H1 (cell line): ENCODE results near the gene SIGLECL1. TPM values are rescaled to one million over a fixed set of nuclear protein-coding genes. Genes with fewer than 3 reads are reported as not detected.

Experiments used
- CTCF ChIA-PET: fragments of 300-600 bp; sonication (Branson Sonifier 250); formaldehyde crosslinking; loops from one replicate; lab custom pipeline; 2021; ENCODE audit not compliant: partially characterized antibody; lab: Charles Lee
- POLR2A ChIA-PET: fragments of 300-600 bp; sonication (Branson Sonifier 250); formaldehyde crosslinking; loops from one replicate; lab custom pipeline; 2021; ENCODE audit warnings: inconsistent platforms; ENCODE audit not compliant: partially characterized antibody; lab: Charles Lee
- DNase-seq, 2 experiments: peaks; one replicate each; pipeline versions ENCODE4 v3.0.0 to v3.0.0-alpha.2; 2010 to 2022; ENCODE audit warnings: low spot score in 2 of 2, low read depth in 1 of 2, mixed read lengths in 1 of 2
- FAIRE-seq: peaks from 2 replicates; lab custom pipeline; 2011; peaks lifted over from hg19 to GRCh38; lab: Jason Lieb, UNC
- H2AFZ ChIP-seq: 2 replicates; pipeline ENCODE4 v1.8.1; 2012; ENCODE audit warnings: low read length, inconsistent platforms
- H2AK5ac ChIP-seq: 2 replicates; pipeline ENCODE4 v1.6.1; 2013; ENCODE audit warnings: low read depth, low read length
- H2BK120ac ChIP-seq: replicated peaks from 2 replicates; pipeline ENCODE3; 2013; ENCODE audit warnings: low read depth, low read length, inconsistent platforms
- H2BK12ac ChIP-seq: 2 replicates; pipeline ENCODE4 v1.6.1; 2013; ENCODE audit warnings: low read depth, low read length
- H2BK15ac ChIP-seq: 2 replicates; pipeline ENCODE4 v1.6.1; 2013; ENCODE audit warnings: low read length
- H2BK20ac ChIP-seq: 2 replicates; pipeline ENCODE4 v1.6.1; 2013; ENCODE audit warnings: low read length
- H2BK5ac ChIP-seq: 2 replicates; pipeline ENCODE4 v1.6.1; 2013; ENCODE audit warnings: low read depth, low read length
- H3K14ac ChIP-seq: 2 replicates; pipeline ENCODE4 v1.6.1; 2013; ENCODE audit warnings: inconsistent platforms; ENCODE audit not compliant: insufficient read length
- H3K18ac ChIP-seq: 2 replicates; pipeline ENCODE4 v1.6.1; 2013; ENCODE audit warnings: low read length; ENCODE audit errors: extremely low read depth
- H3K23ac ChIP-seq: 2 replicates; pipeline ENCODE4 v1.6.1; 2013; ENCODE audit warnings: inconsistent platforms; ENCODE audit not compliant: insufficient read length
- H3K23me2 ChIP-seq: 2 replicates; pipeline ENCODE4 v1.6.1; 2013; ENCODE audit warnings: low read depth, low read length
- H3K27ac ChIP-seq: 2 replicates; pipeline ENCODE4 v1.6.1; 2011; ENCODE audit warnings: low read depth, low read length, inconsistent platforms
- H3K27me3 ChIP-seq, 4 experiments: replicated peaks in 1 of 4; 1 replicate in 1 of 4; 2 replicates in 3 of 4; pipeline versions ENCODE4 v1.6.1 to v1.8.1; 2011 to 2013; ENCODE audit warnings: low read length in 3 of 4, mild to moderate bottlenecking in 3 of 4, inconsistent platforms in 2 of 4, mixed read lengths in 2 of 4, moderate library complexity in 1 of 4; ENCODE audit not compliant: control insufficient read depth in 3 of 4, insufficient read depth in 3 of 4; ENCODE audit errors: extremely low read depth in 1 of 4
- H3K36me3 ChIP-seq, 4 experiments: 2 replicates each; pipeline versions ENCODE4 v1.6.1 to v1.8.1; 2011 to 2013; ENCODE audit warnings: mild to moderate bottlenecking in 4 of 4, low read length in 3 of 4, moderate library complexity in 2 of 4, control low read depth in 1 of 4, inconsistent platforms in 1 of 4; ENCODE audit not compliant: insufficient read depth in 4 of 4, control insufficient read depth in 2 of 4
- H3K4ac ChIP-seq: replicated peaks from 2 replicates; pipeline ENCODE3; 2013; ENCODE audit warnings: low read length, low read depth, mixed read lengths, inconsistent platforms; ENCODE audit not compliant: insufficient read length
- H3K4me1 ChIP-seq, 4 experiments: replicated peaks in 1 of 4; 1 replicate in 1 of 4; 2 replicates in 3 of 4; pipeline versions ENCODE4 v1.6.1 to v1.8.1; 2011 to 2013; ENCODE audit warnings: low read length in 3 of 4, inconsistent platforms in 2 of 4, mixed read lengths in 1 of 4; ENCODE audit not compliant: insufficient read depth in 4 of 4, control insufficient read depth in 3 of 4
- H3K4me2 ChIP-seq, 2 experiments: 2 replicates each; pipeline versions ENCODE4 v1.6.1 to v1.8.1; 2011 to 2013; ENCODE audit warnings: low read depth in 2 of 2, low read length in 2 of 2, control low read depth in 1 of 2, inconsistent platforms in 1 of 2, mild to moderate bottlenecking in 1 of 2; ENCODE audit not compliant: insufficient read depth in 1 of 2
- H3K4me3 ChIP-seq, 4 experiments: fragments of 200-600, 300-600 bp in 1 of 4; sonication (generic), shearing (Covaris generic), sonication (Bioruptor Twin) in 1 of 4; 2 replicates each; pipeline versions ENCODE4 v1.5.1 to v1.8.1; 2011 to 2016; ENCODE audit warnings: low read length in 4 of 4, low read depth in 3 of 4, control low read depth in 2 of 4, inconsistent platforms in 2 of 4, mild to moderate bottlenecking in 2 of 4, mixed read lengths in 1 of 4, moderate library complexity in 1 of 4; ENCODE audit not compliant: insufficient read depth in 2 of 4; ENCODE audit errors: extremely low read depth in 1 of 4
- H3K56ac ChIP-seq: replicated peaks from 2 replicates; pipeline ENCODE3; 2013; ENCODE audit warnings: low read depth, mild to moderate bottlenecking, mixed read lengths, low read length, inconsistent platforms; ENCODE audit not compliant: insufficient read length
- H3K79me1 ChIP-seq: 2 replicates; pipeline ENCODE4 v1.6.1; 2013; ENCODE audit warnings: low read depth, low read length, control low read depth
- H3K79me2 ChIP-seq, 2 experiments: 2 replicates each; pipeline versions ENCODE4 v1.6.1 to v1.8.1; 2012 to 2013; ENCODE audit warnings: low read length in 2 of 2, mild to moderate bottlenecking in 2 of 2, inconsistent platforms in 1 of 2; ENCODE audit not compliant: insufficient read depth in 2 of 2, control insufficient read depth in 1 of 2
- H3K9ac ChIP-seq, 4 experiments: replicated peaks in 1 of 4; 1 replicate in 1 of 4; 2 replicates in 3 of 4; pipeline versions ENCODE4 v1.6.1 to v1.8.1; 2011 to 2013; ENCODE audit warnings: low read depth in 3 of 4, low read length in 3 of 4, control low read depth in 2 of 4, mild to moderate bottlenecking in 2 of 4, moderate library complexity in 2 of 4, inconsistent platforms in 1 of 4; ENCODE audit errors: extremely low read depth in 1 of 4
- H3K9me3 ChIP-seq, 2 experiments: 2 replicates each; pipeline versions ENCODE4 v1.6.1 to v1.8.1; 2012 to 2013; ENCODE audit warnings: mild to moderate bottlenecking in 2 of 2, moderate library complexity in 2 of 2, control low read depth in 1 of 2, inconsistent platforms in 1 of 2, low read depth in 1 of 2, low read length in 1 of 2, mixed read lengths in 1 of 2; ENCODE audit not compliant: insufficient read depth in 2 of 2
- H4K20me1 ChIP-seq, 2 experiments: replicated peaks in 1 of 2; 2 replicates each; pipeline versions ENCODE3 to v1.8.1; 2011 to 2013; ENCODE audit warnings: inconsistent platforms in 2 of 2, low read length in 2 of 2, mild to moderate bottlenecking in 1 of 2; ENCODE audit not compliant: insufficient read depth in 2 of 2, control insufficient read depth in 1 of 2
- H4K5ac ChIP-seq: 2 replicates; pipeline ENCODE4 v1.6.1; 2013; ENCODE audit warnings: low read length, low read depth, mixed read lengths, inconsistent platforms; ENCODE audit not compliant: insufficient read length
- H4K8ac ChIP-seq: 2 replicates; pipeline ENCODE4 v1.8.0; 2013; ENCODE audit warnings: mild to moderate bottlenecking, moderate library complexity, low read length, inconsistent platforms; ENCODE audit not compliant: insufficient read depth; ENCODE audit errors: extremely low read depth
- H4K91ac ChIP-seq: replicated peaks from 2 replicates; pipeline ENCODE3; 2013; ENCODE audit warnings: low read length, mixed read lengths, inconsistent platforms; ENCODE audit not compliant: insufficient read length
- CBX5 ChIP-seq: fragments of 300-800, 300-1000 bp; sonication (generic); IDR thresholded peaks from 2 replicates; pipeline ENCODE4 v1.7.1; 2016; ENCODE audit warnings: antibody characterized with exemption, low read length, low read depth
- NRF1 ChIP-seq: IDR thresholded peaks from 2 replicates; pipeline ENCODE4 v1.6.1; 2011; ENCODE audit warnings: mild to moderate bottlenecking, low read depth, low read length, improper control_type of control experiment
- RAD21 ChIP-seq, 2 experiments: IDR thresholded peaks in 1 of 2; conservative IDR thresholded peaks in 1 of 2; 2 replicates each; pipeline ENCODE4 v1.6.1; 2011; ENCODE audit warnings: low read depth in 2 of 2, low read length in 2 of 2, improper control_type of control experiment in 1 of 2, inconsistent platforms in 1 of 2, mild to moderate bottlenecking in 1 of 2, moderate library complexity in 1 of 2
- SP1 ChIP-seq: IDR thresholded peaks from 2 replicates; pipeline ENCODE4 v1.6.1; 2011; ENCODE audit warnings: low read depth, low read length
- WGBS, 2 experiments: shearing (Covaris generic) in 1 of 2; methylation state at CpG; one replicate each; pipeline versions ENCODE4 v1.1.6 to v1.1.7; 2013 to 2015; ENCODE audit warnings: low lambda C conversion rate in 2 of 2, mixed read lengths in 2 of 2, inconsistent platforms in 1 of 2, low coverage in 1 of 2, missing lambda C conversion rate in 1 of 2; ENCODE audit not compliant: insufficient replicate concordance in 2 of 2, insufficient coverage in 1 of 2, insufficient read length in 1 of 2; ENCODE audit errors: extremely low coverage in 1 of 2, missing lambda C conversion rate in 1 of 2; 5-methylcytosine and 5-hydroxymethylcytosine counted together
- polyA plus RNA-seq, 7 experiments: library from polyadenylated mRNA; depleted of rRNA in 3 of 7; stranded (reverse) in 5 of 7; unstranded in 2 of 7; fragments of >200 nt in 5 of 7; fragments of 200-250 nt in 2 of 7; gene quantifications; 1 replicate in 5 of 7; 2 replicates in 1 of 7; 4 replicates in 1 of 7; pipeline versions ENCODE4 v1.2.1 to v1.2.3, GENCODE V29; 2011 to 2013; ENCODE audit warnings: missing spikeins in 2 of 7, mixed read lengths in 2 of 7
- total RNA-seq: library from RNA; stranded (reverse); fragmentation: NEBNext Ultra II Directional; extraction: Animal tissue kit (Norgen Biotek cat#: 25700); gene quantifications from 2 replicates; pipeline ENCODE4 v1.2.1, GENCODE V29; 2021
- TF ChIP-seq, protein P1 (sequence below): IDR thresholded peaks from 2 replicates; pipeline ENCODE4 v1.6.1; 2012; ENCODE audit warnings: inconsistent platforms

The SIGLECL1 gene
- total and polyA plus RNA-seq, 2 of the 8 experiments (the other 6 are each of a cell fraction or from before 2014, with no cell fraction given): not detected

DNA sequence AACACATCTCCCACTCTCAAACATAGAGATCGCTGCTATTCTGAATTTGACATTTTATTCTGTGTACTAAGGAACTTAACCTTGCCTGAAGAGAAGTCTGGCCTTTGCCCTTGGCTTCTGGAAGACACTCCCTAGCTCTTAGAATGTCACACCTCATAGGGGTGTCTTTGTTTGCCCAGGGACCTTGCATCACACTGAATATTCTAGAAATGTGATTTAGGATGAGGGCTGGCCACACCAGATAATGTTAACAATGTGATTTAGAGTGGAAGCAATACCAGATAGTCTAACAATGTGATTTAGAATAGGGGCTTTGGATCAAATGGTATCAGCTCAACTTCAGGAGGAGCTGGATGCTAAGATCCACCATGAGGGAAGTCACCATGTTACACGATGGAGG is 6.6 kb downstream of the SIGLECL1 start:
- H3K23me2 ChIP-seq: no peaks in the 10 kb centered on the region
- H3K4me3 ChIP-seq: no peak overlapping the region
- H3K4ac ChIP-seq: no peak overlapping the region
- no peak overlapping the region for H2BK20ac ChIP-seq
- no peaks in the 10 kb centered on the region for H4K20me1 ChIP-seq
- H2BK5ac ChIP-seq: no peak overlapping the region
- 85% methylated on average over 2 of the region's 2 CpGs; no CpG with 5 or more reads in 1 of the 2 experiments for WGBS, 2 experiments
- no peak overlapping the region for H2AK5ac ChIP-seq
- no peaks in the 10 kb centered on the region for H3K27me3 ChIP-seq
- H4K8ac ChIP-seq: no peak overlapping the region
- no peak overlapping the region for H2AFZ ChIP-seq
- H3K23ac ChIP-seq: no peak overlapping the region
- no peak overlapping the region for H3K18ac ChIP-seq
- no peak overlapping the region for H3K56ac ChIP-seq
- no peaks in the 10 kb centered on the region; a peak in 2 of 4 replicates for H3K9me3 ChIP-seq
- H4K5ac ChIP-seq: no peak overlapping the region
- DNase-seq (no peak), FAIRE-seq (no peak)
- no peak overlapping the region for H3K9ac ChIP-seq
- no peak overlapping the region for H3K14ac ChIP-seq
- ChIA-PET POLR2A (no interaction called here), CTCF (interaction anchor here (0.7 to 6.5 kb wide), 13 partner anchors 11 to 181 kb away, joined by 3 to 82 read pairs (median 4); no protein-coding TSS in a partner anchor)
- no peak overlapping the region for H3K4me2 ChIP-seq
- H3K79me2 ChIP-seq: no peaks in the 10 kb centered on the region
- no peak overlapping the region for H2BK12ac ChIP-seq
- no peaks in the 10 kb centered on the region for H3K36me3 ChIP-seq
- no peaks in the 10 kb centered on the region for H3K79me1 ChIP-seq
- H2BK15ac ChIP-seq: no peak overlapping the region
- H4K91ac ChIP-seq: no peak overlapping the region
- no peak overlapping the region for H2BK120ac ChIP-seq
- no peak overlapping the region for H3K27ac ChIP-seq
- peaks cover 0 to 6% (median 5%) of the 10 kb centered on the region in 4 experiments; a peak in 4 of 7 replicates for H3K4me1 ChIP-seq
- TF ChIP-seq NRF1: no peak
- no peak for TF ChIP-seq RAD21 (IDR thresholded peaks at IDR 0.05 in 1 of 2, conservative IDR thresholded peaks at IDR 0.05 in 1 of 2; ENCODE audit: low read depth in 2 of 2, low read length in 2 of 2)
- TF ChIP-seq CBX5: no peak
- TF ChIP-seq, protein P1, sequence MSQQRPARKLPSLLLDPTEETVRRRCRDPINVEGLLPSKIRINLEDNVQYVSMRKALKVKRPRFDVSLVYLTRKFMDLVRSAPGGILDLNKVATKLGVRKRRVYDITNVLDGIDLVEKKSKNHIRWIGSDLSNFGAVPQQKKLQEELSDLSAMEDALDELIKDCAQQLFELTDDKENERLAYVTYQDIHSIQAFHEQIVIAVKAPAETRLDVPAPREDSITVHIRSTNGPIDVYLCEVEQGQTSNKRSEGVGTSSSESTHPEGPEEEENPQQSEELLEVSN: no peak
- no peak for TF ChIP-seq SP1
